Panc1 (cell line): ENCODE data around the gene ADGRD1. TPM values are rescaled to one million over a fixed set of nuclear protein-coding genes. Genes with fewer than 3 reads are reported as not detected.

ENCODE experiments used
- ATAC-seq: fragments of 200-7000 bp; cut with Tn5 transposase; 2 replicates; pipeline ENCODE4 v1.9.1; 2020; ENCODE audit warnings: mild to moderate bottlenecking, moderate library complexity
- BruUV-seq: library from RNA; stranded (reverse); fragments of 400-500 nt; replicated peaks from 2 replicates; lab custom pipeline; 2021; lab: Mats Ljungman, UMichigan
- CTCF ChIA-PET: fragments of 300-600 bp; sonication (Branson Sonifier 250); formaldehyde crosslinking; loops from one replicate; lab custom pipeline; 2022; ENCODE audit warnings: antibody characterized with exemption; lab: Charles Lee
- POLR2A ChIA-PET: fragments of 300-600 bp; sonication (Branson Sonifier 250); formaldehyde crosslinking; loops from one replicate; lab custom pipeline; 2022; ENCODE audit warnings: antibody characterized with exemption; lab: Charles Lee
- DNase-seq: peaks from one replicate; pipeline ENCODE4 v3.0.0-alpha.2; 2010; ENCODE audit warnings: low read depth, low spot score
- H3K27ac ChIP-seq: 2 replicates; pipeline ENCODE4 v1.5.1; 2011; ENCODE audit warnings: mild to moderate bottlenecking, low read length, inconsistent platforms
- H3K27me3 ChIP-seq: fragments of 200-500 bp; sonication (Bioruptor generic); 2 replicates; pipeline ENCODE4 v1.6.0; 2014; ENCODE audit warnings: low read length, inconsistent platforms; ENCODE audit not compliant: control insufficient read depth, insufficient read depth
- H3K36me3 ChIP-seq: fragments of 200-500 bp; sonication (Bioruptor generic); 2 replicates; pipeline ENCODE4 v1.5.1; 2014; ENCODE audit warnings: inconsistent platforms, mild to moderate bottlenecking, low read length, moderate library complexity; ENCODE audit not compliant: control insufficient read depth, insufficient read depth
- H3K4me1 ChIP-seq: 2 replicates; pipeline ENCODE4 v1.5.1; 2011; ENCODE audit warnings: inconsistent platforms, mild to moderate bottlenecking, low read length, moderate library complexity; ENCODE audit not compliant: control insufficient read depth, insufficient read depth
- H3K4me3 ChIP-seq, 2 experiments: 2 replicates each; pipeline ENCODE4 v1.5.1; 2011 to 2012; ENCODE audit warnings: low read depth in 2 of 2, low read length in 2 of 2, mild to moderate bottlenecking in 2 of 2, inconsistent platforms in 1 of 2, moderate library complexity in 1 of 2
- H3K9me3 ChIP-seq: fragments of 200-500 bp; sonication (Bioruptor generic); 2 replicates; pipeline ENCODE4 v1.5.1; 2014; ENCODE audit warnings: low read depth, mild to moderate bottlenecking, inconsistent platforms, low read length, moderate library complexity; ENCODE audit not compliant: control insufficient read depth, insufficient read depth
- CTCF ChIP-seq: fragments of 450-650 bp; IDR thresholded peaks from 2 replicates; pipeline ENCODE4 v1.5.1; 2017; ENCODE audit warnings: mild to moderate bottlenecking
- POLR2AphosphoS5 ChIP-seq: IDR thresholded peaks from 2 replicates; pipeline ENCODE4 v1.6.1; 2012; ENCODE audit warnings: mild to moderate bottlenecking, low read depth, low read length, moderate library complexity
- REST ChIP-seq, 2 experiments: IDR thresholded peaks; 2 replicates each; pipeline ENCODE4 v1.6.1; 2011 to 2012; ENCODE audit warnings: low read depth in 2 of 2, control low read depth in 1 of 2, low read length in 1 of 2, mild to moderate bottlenecking in 1 of 2, moderate library complexity in 1 of 2; ENCODE audit not compliant: insufficient read depth in 1 of 2
- SIN3A ChIP-seq: IDR thresholded peaks from 2 replicates; pipeline ENCODE4 v1.6.1; 2012; ENCODE audit warnings: low read depth, mild to moderate bottlenecking, low read length, moderate library complexity, borderline replicate concordance; ENCODE audit not compliant: insufficient read depth
- TCF7L2 ChIP-seq: IDR thresholded peaks from 2 replicates; pipeline ENCODE4 v1.6.1; 2011; ENCODE audit warnings: mild to moderate bottlenecking, low read depth, low read length, inconsistent platforms
- in situ Hi-C: cut with HindIII; loops from 2 replicates; pipeline ENCODE4 v1.10.0; 2016; ENCODE audit warnings: low sequenced_read_pairs, low pct_unique_long_range_greater_than_20kb
- intact Hi-C: fragments of 100-400 bp; cut with micrococcal nuclease; formaldehyde crosslinking; loops from one replicate; pipeline ENCODE4 v1.10.0; 2022; ENCODE audit not compliant: unreplicated experiment
- total RNA-seq: library from RNA; stranded (reverse); gene quantifications from one replicate; pipeline ENCODE4 v1.2.1, GENCODE V29; 2021; ENCODE audit not compliant: unreplicated experiment

The ADGRD1 gene
- total RNA-seq, 1 experiment from 2014 or later: 0.21 TPM

- CTCF ChIA-PET: no interaction called here
- Histone ChIP-seq H3K4me1 (no peaks in the 10 kb centered on the region), H3K27me3 (no peaks in the 10 kb centered on the region), H3K9me3 (no peaks in the 10 kb centered on the region), H3K4me3 (no peak overlapping the region), H3K27ac (no peak overlapping the region), H3K36me3 (no peaks in the 10 kb centered on the region)
- intact Hi-C loops (no loop called here), in situ Hi-C loops (no loop called here)
- BruUV-seq: no TSS peak
- no peak for TF ChIP-seq TCF7L2
- TF ChIP-seq SIN3A: no peak
- no peak for TF ChIP-seq REST (IDR thresholded peaks at IDR 0.05; ENCODE audit: insufficient read depth in 1 of 2, low read depth in 2 of 2, low read length in 1 of 2)
- no peak for TF ChIP-seq POLR2AphosphoS5
- TF ChIP-seq CTCF: no peak
- no peak for ATAC-seq
- POLR2A ChIA-PET: no interaction called here
- no peak for DNase-seq
These were observed 213.0 kb downstream of the ADGRD1 start for GRCh38 chr12:131166717-131167116.

- no peaks in the 10 kb centered on the region for H3K4me1 ChIP-seq
- DNase-seq: no peak
- H3K9me3 ChIP-seq: no peaks in the 10 kb centered on the region
- CTCF ChIA-PET: no interaction called here
- BruUV-seq: no TSS peak
- POLR2A ChIA-PET: no interaction called here
- TF ChIP-seq REST (IDR thresholded peaks at IDR 0.05; ENCODE audit: insufficient read depth in 1 of 2, low read depth in 2 of 2, low read length in 1 of 2) (no peak), CTCF (no peak), TCF7L2 (no peak), POLR2AphosphoS5 (no peak), SIN3A (no peak)
- no peaks in the 10 kb centered on the region; the same call in 1 of the 2 replicates for H3K27me3 ChIP-seq
- ATAC-seq: no peak
- no peak overlapping the region for H3K27ac ChIP-seq
- H3K4me3 ChIP-seq: no peak overlapping the region
- H3K36me3 ChIP-seq: no peaks in the 10 kb centered on the region
- in situ Hi-C loops (no loop called here), intact Hi-C loops (no loop called here)
These were observed 213.6 kb downstream of the ADGRD1 start for GRCh38 chr12:131167334-131167733.
